HG03521 (cell line): ENCODE results near the gene PRKD2.
"Not testable (repeated sequence)": the region's sequence is repeated elsewhere in the genome, so short reads cannot be mapped to it uniquely, and the experiment has no call there.

Experiments
- ATAC-seq: cut with Tn5 transposase; IDR thresholded peaks from one replicate; pipeline ENCODE4 v1.9.1; 2021; ENCODE audit warnings: mild to moderate bottlenecking, moderate library complexity; ENCODE audit not compliant: unreplicated experiment

The PRKD2 gene

GRCh38 chr19:46634656-46635218, 82.2 kb downstream of the PRKD2 start:
- no peak for ATAC-seq

- ATAC-seq = peak; percentile 43
Measured at GRCh38 chr19:46634045-46634655, 82.8 kb downstream of the PRKD2 start.

GRCh38 chr19:46633130-46633529, 83.8 kb downstream of the PRKD2 start:
- ATAC-seq = no peak

GRCh38 chr19:46631481-46631880, 85.4 kb downstream of the PRKD2 start:
- no peak for ATAC-seq

- no peak for ATAC-seq
Measured at GRCh38 chr19:46630586-46631205, 86.2 kb downstream of the PRKD2 start.

- no peak for ATAC-seq
Measured at GRCh38 chr19:46629546-46630025, 87.3 kb downstream of the PRKD2 start.

- not testable (repeated sequence) for ATAC-seq
Measured at GRCh38 chr19:46628970-46629369, 87.9 kb downstream of the PRKD2 start.

- ATAC-seq = no peak
Measured at GRCh38 chr19:46626446-46626845, 90.5 kb downstream of the PRKD2 start.

GRCh38 chr19:46625731-46626130, 91.2 kb downstream of the PRKD2 start:
- ATAC-seq = no peak

- ATAC-seq = no peak
Measured at GRCh38 chr19:46624958-46625661, 91.8 kb downstream of the PRKD2 start, which contains the start of gene PTGIR. PTGIR (minus strand) TSS chr19:46625089; CDS start chr19:46624225, 864 bp downstream.
